ENCODE results near the gene LRRTM3. TPM values are rescaled to one million over a fixed set of nuclear protein-coding genes. Genes with fewer than 3 reads are reported as not detected.

Gene LRRTM3
- polyA plus RNA-seq (2013, experiment 1 of 2; ENCODE audit: insufficient read length): 0.17 TPM
- polyA plus RNA-seq (2013, experiment 2 of 2; ENCODE audit: insufficient read length): 0.10 TPM

GRCh38 chr10:66925896-66926715 lies at the start of gene LRRTM3:
Gene LRRTM3, plus strand, starts transcription at chr10:66926036.
- peak; percentile 83 for DNase-seq

DNA sequence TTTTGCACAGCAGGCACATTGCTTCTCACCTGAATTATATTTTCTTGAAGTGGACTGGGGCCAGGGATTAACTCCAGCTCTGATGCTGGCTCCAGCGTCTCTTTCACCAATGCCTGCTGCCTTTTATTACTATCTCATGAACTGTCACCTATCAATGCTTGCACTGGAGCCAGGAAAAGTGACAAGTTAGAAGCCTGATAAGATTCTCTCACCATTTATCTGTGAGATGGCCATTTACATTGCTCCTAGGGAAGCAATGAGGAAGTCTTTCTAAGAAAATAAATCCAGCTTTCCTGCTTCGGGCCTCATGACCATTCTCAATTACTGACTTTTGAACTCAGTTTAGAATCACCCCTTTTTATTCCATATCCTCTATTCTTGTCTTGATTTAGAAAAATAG lies 48.5 kb upstream of the LRRTM3 start:
- no peak for DNase-seq

DNA sequence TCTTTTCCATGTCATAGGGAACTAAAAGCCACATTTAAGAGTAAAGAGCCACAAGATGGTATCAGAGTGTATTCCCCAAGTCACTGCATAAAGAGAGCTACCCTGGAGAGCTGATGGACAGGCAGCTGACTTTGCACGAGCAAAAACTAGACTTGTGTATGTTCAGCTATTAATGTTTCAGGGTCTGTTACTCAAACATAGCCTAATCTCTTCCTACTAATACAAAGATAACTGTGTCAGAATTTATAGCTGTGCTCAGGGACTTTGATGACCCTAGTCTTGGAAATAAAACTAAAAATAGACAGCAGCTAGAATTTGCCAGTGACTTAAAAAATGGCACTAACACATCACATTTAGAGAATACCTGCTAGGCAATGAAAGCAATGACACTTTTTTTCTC lies 45.5 kb upstream of the LRRTM3 start:
- DNase-seq: no peak

- DNase-seq: no peak
Observed at GRCh38 chr10:66880826-66881225, 45.0 kb upstream of the LRRTM3 start.

GRCh38 chr10:66881814-66882213 lies 44.0 kb upstream of the LRRTM3 start:
- no peak for DNase-seq

DNA sequence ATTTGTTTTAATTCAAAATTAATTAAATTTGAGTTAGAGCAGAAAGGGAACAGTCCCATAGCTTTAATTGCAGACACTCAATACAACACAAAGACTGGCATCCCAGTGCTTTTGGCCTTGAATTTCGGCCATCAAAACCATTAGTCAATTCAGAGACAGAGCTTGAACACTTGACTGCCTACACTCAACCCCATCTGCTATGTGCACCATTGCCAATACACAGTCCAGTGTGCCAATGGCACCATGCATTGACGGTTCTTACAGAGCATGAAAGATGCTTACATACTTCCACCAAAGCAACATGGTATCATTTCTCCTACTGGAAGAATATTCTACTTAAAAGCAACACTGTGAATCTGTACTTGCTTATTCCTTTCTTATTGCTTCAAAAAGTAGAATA lies 43.6 kb upstream of the LRRTM3 start:
- no peak for DNase-seq

GRCh38 chr10:66886848-66887247 lies 39.0 kb upstream of the LRRTM3 start:
- no peak for DNase-seq

GRCh38 chr10:66888237-66888636 lies 37.6 kb upstream of the LRRTM3 start:
- no peak for DNase-seq

DNA sequence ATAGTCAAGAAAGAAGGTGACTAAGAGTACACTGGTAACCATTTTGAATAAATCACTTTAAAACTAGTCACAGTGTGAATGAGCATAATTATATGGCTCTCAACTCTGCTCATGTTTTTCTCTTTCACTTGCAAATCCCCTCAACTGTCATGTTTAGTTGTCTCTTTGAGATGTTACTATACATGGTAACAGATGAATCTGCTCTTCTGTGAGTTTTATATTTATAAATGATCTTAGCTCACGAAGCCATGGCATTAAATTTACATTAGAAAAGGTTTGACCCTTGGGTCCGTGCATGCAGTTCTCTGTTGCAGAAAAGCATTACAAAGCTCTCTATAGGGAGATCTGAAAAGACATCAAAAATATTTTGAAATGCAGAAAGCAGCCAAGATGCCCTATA lies 33.0 kb upstream of the LRRTM3 start:
- no peak for DNase-seq

GRCh38 chr10:66910671-66911070 lies 15.2 kb upstream of the LRRTM3 start:
- no peak for DNase-seq

DNA sequence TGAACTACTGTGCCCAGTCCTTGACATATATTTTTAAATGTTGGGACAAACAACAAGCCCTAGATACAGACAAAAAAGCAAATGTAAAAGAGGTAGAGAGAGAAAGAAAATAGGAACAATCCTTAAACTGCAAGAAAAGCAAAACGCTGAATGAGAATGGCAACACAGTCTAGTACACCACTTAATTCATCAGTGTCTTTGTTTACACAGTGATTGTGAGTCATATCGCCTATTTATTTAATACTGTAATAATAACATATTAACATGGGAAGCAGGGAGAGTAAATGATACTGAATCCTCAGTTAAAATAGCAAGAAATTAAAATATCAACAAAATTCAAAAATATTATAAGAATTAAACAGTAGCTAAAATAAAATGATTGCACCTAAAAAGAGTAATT lies 9.8 kb upstream of the LRRTM3 start:
- DNase-seq: no peak

DNA sequence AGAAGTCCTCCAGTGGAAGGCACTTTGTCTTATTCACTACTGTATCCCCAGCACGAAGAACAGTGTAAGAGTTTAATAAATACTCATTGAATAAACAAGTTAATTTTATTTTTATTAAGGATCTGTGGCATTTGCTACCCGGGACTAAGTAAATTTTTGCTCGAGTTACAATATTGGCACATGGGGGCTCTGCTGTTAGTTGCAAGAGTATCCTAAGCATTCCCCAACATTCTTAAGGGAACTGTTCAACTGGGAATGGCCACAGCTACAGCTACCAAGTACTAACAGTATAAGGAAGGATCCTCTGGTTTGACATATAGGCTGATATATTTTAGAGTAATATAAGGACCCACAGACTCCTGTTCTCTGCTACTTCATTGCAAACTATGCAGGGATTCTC lies 8.7 kb upstream of the LRRTM3 start:
- DNase-seq: peak; percentile 4

- no peak for DNase-seq
Observed at GRCh38 chr10:66919248-66919647, 6.6 kb upstream of the LRRTM3 start.

DNA sequence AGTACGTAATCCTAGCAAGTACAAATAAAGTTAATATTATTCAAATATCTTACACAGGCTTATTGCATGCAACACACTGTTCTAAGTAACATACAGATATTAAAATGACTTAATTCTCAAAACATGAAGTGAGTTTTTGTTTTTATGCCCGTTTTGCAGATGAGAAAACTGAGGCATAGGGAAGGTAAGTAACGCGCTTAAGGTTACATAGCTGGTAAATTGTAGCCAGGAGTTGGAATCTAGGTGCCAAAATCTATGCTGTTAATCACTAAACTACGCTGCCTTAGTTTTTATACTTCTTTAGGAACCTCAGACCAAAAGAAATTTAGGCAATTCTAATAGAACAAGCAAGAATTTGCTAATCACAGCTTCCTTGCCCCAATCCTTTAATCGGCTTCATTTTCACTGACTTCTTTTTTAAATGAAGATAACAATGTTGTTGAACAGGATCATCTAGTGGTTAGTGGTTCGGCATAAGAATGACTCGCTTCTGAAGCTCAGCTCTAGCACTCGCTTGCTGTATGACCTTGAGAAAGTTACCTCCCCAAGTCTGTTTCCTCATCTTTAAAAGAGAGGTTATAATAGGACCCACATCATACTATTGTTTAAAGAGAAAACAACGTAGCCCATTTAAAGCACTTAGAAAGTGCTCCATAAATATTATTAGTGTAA lies 1.0 kb upstream of the LRRTM3 start:
- peak; percentile 9 for DNase-seq

- no peak for DNase-seq
Observed at GRCh38 chr10:66925373-66925772, 463 bp upstream of the LRRTM3 start.

DNA sequence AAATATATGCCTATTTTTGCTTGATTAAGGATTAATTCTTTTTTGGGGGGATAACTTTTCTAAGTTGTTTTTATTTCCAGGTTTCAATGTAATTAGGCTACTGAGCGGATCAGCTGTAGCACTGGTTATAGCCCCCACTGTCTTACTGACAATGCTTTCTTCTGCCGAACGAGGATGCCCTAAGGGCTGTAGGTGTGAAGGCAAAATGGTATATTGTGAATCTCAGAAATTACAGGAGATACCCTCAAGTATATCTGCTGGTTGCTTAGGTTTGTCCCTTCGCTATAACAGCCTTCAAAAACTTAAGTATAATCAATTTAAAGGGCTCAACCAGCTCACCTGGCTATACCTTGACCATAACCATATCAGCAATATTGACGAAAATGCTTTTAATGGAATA lies 1.0 kb downstream of the LRRTM3 start:
- no peak for DNase-seq

- no peak for DNase-seq
Observed at GRCh38 chr10:66927251-66927935, 1.6 kb downstream of the LRRTM3 start.

DNA sequence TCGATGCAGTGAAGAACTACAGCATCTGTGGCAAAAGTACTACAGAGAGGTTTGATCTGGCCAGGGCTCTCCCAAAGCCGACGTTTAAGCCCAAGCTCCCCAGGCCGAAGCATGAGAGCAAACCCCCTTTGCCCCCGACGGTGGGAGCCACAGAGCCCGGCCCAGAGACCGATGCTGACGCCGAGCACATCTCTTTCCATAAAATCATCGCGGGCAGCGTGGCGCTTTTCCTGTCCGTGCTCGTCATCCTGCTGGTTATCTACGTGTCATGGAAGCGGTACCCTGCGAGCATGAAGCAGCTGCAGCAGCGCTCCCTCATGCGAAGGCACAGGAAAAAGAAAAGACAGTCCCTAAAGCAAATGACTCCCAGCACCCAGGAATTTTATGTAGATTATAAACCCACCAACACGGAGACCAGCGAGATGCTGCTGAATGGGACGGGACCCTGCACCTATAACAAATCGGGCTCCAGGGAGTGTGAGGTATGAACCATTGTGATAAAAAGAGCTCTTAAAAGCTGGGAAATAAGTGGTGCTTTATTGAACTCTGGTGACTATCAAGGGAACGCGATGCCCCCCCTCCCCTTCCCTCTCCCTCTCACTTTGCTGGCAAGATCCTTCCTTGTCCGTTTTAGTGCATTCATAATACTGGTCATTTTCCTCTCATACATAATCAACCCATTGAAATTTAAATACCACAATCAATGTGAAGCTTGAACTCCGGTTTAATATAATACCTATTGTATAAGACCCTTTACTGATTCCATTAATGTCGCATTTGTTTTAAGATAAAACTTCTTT lies 2.3 kb downstream of the LRRTM3 start:
- DNase-seq: peak; percentile 48

DNA sequence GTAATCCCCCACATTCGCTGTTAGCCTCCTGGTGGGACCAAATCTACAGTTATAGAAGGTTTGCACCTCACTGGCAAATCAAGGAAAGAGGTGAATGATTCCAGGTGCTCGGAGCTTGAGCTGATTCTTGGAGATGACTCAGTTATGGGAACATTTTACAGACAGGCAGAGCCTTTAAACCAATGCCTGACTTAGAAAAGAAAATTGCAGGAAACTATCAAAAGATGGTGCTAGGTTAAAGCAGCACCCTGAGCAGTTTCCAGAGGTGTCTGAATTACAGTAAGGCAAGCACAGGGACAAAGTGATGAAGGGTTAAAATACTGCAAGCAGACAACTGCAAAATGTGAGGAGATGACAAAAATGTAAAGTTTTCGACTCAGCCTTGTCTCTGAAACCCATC lies 2.9 kb downstream of the LRRTM3 start:
- DNase-seq: no peak

DNA sequence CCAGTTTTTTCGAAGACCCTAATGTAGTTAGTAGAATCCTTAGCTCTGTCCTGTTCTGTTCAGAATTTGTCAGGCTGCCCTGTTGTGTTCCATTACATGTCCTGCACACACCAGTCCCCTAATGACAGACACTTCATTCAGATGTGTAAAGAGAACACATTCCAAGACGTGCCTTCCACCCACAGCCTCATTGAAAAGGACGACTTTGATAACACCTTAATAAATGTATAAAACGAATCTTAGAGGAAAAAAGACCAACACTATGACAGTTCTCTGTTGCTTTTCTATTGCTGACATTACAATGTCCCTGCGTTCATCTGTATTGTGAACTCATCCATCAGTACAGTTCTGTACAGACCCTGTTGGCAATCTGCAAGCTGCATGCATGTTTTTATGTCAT lies 3.5 kb downstream of the LRRTM3 start:
- no peak for DNase-seq

GRCh38 chr10:66931340-66931948 lies 5.6 kb downstream of the LRRTM3 start:
- DNase-seq: peak; percentile 72

- DNase-seq: no peak
Observed at GRCh38 chr10:66931949-66932343, 6.1 kb downstream of the LRRTM3 start.

All from fibroblast of skin of abdomen (primary cell).